HCT116 (cell line): ENCODE results near the gene DDB1. TPM values are rescaled to one million over a fixed set of nuclear protein-coding genes. Genes with fewer than 3 reads are reported as not detected.

Experiments used
- ATAC-seq: fragments of 200-7000 bp; cut with Tn5 transposase; 2 replicates; pipeline ENCODE4 v1.9.1; 2020; ENCODE audit warnings: mild to moderate bottlenecking, moderate library complexity
- BruUV-seq: library from RNA; stranded (reverse); fragments of 400-500 nt; replicated peaks from 2 replicates; lab custom pipeline; 2021; lab: Mats Ljungman, UMichigan
- CTCF ChIA-PET: fragments of 300-600 bp; sonication (Branson Sonifier 250); formaldehyde crosslinking; loops from one replicate; lab custom pipeline; 2021; ENCODE audit warnings: antibody characterized with exemption; lab: Charles Lee
- POLR2A ChIA-PET: fragments of 300-600, 350-600 bp; sonication (Branson Sonifier 250); formaldehyde crosslinking; loops from one replicate; lab custom pipeline; 2021; ENCODE audit warnings: antibody characterized with exemption; lab: Charles Lee
- RAD21 ChIA-PET, 2 experiments: fragments of 300-600 bp; sonication (Branson Sonifier 250); formaldehyde crosslinking; loops; one replicate each; lab custom pipeline; 2023; ENCODE audit warnings: low total read pairs in 2 of 2; ENCODE audit not compliant: uncharacterized antibody in 2 of 2, unreplicated experiment in 2 of 2, low non-redundant PET in 1 of 2; lab: Charles Lee
- DNase-seq: peaks from one replicate; pipeline ENCODE4 v3.0.0-alpha.2; 2010; ENCODE audit warnings: low read depth, low spot score
- H2AFZ ChIP-seq: fragments of 200-600 bp; shearing (Covaris generic), sonication (generic); 2 replicates; pipeline ENCODE4 v1.6.1; 2017; ENCODE audit warnings: low read depth, mixed run types, mixed read lengths, antibody characterized with exemption, low read length; ENCODE audit not compliant: poor library complexity, severe bottlenecking
- H3K27ac ChIP-seq: 2 replicates; pipeline ENCODE4 v1.5.1; 2012; ENCODE audit warnings: low read depth, low read length
- H3K27me3 ChIP-seq: fragments of 200-600 bp; sonication (generic); 2 replicates; pipeline ENCODE4 v1.6.1; 2016; ENCODE audit warnings: mixed run types, low read length, mixed read lengths; ENCODE audit not compliant: insufficient read depth
- H3K36me3 ChIP-seq, 2 experiments: fragments of 200-500 bp in 1 of 2; fragments of 200-600 bp in 1 of 2; sonication (Bioruptor generic) in 1 of 2; sonication (generic) in 1 of 2; 2 replicates each; pipeline versions ENCODE4 v1.5.1 to v1.6.1; 2014 to 2016; ENCODE audit warnings: low read length in 2 of 2, inconsistent platforms in 1 of 2, mixed read lengths in 1 of 2, mixed run types in 1 of 2; ENCODE audit not compliant: insufficient read depth in 2 of 2, control insufficient read depth in 1 of 2
- H3K4me1 ChIP-seq, 2 experiments: fragments of 200-600 bp in 1 of 2; sonication (generic) in 1 of 2; 2 replicates each; pipeline versions ENCODE4 v1.5.1 to v1.6.1; 2012 to 2017; ENCODE audit warnings: low read length in 2 of 2, inconsistent platforms in 1 of 2, mild to moderate bottlenecking in 1 of 2, mixed read lengths in 1 of 2, mixed run types in 1 of 2, moderate library complexity in 1 of 2; ENCODE audit not compliant: insufficient read depth in 2 of 2, control insufficient read depth in 1 of 2
- H3K4me2 ChIP-seq: fragments of 200-600 bp; sonication (generic); 2 replicates; pipeline ENCODE4 v1.6.1; 2017; ENCODE audit warnings: mixed run types, low read length, mixed read lengths
- H3K4me3 ChIP-seq, 2 experiments: fragments of 200-600 bp in 1 of 2; sonication (generic) in 1 of 2; replicated peaks in 1 of 2; 2 replicates each; pipeline ENCODE4 v1.5.1; 2011 to 2016; ENCODE audit warnings: low read length in 2 of 2, control low read depth in 1 of 2, low read depth in 1 of 2, mild to moderate bottlenecking in 1 of 2, mixed read lengths in 1 of 2, mixed run types in 1 of 2
- H3K79me2 ChIP-seq: fragments of 200-600 bp; sonication (generic); 2 replicates; pipeline ENCODE4 v1.6.1; 2017; ENCODE audit warnings: mild to moderate bottlenecking, mixed run types, low read length, moderate library complexity, mixed read lengths; ENCODE audit not compliant: insufficient read depth
- H3K9ac ChIP-seq: fragments of 200-600 bp; sonication (generic); 2 replicates; pipeline ENCODE4 v1.6.1; 2016; ENCODE audit warnings: low read length, mixed read lengths
- H3K9me2 ChIP-seq: fragments of 200-600 bp; sonication (generic), shearing (Covaris generic); 2 replicates; pipeline ENCODE4 v1.6.1; 2017; ENCODE audit warnings: mixed run types, mild to moderate bottlenecking, moderate library complexity; ENCODE audit not compliant: insufficient read depth
- H3K9me3 ChIP-seq, 2 experiments: fragments of 200-500 bp in 1 of 2; fragments of 200-600 bp in 1 of 2; sonication (Bioruptor generic) in 1 of 2; sonication (generic) in 1 of 2; 2 replicates each; pipeline ENCODE4 v1.6.1; 2014 to 2017; ENCODE audit warnings: low read length in 2 of 2, mixed read lengths in 2 of 2, inconsistent platforms in 1 of 2, low read depth in 1 of 2, mild to moderate bottlenecking in 1 of 2, mixed run types in 1 of 2, moderate library complexity in 1 of 2; ENCODE audit not compliant: control insufficient read depth in 1 of 2, insufficient read depth in 1 of 2
- H4K20me1 ChIP-seq: fragments of 200-600 bp; sonication (generic), shearing (Covaris generic); 2 replicates; pipeline ENCODE4 v1.6.1; 2017; ENCODE audit warnings: mixed run types, mild to moderate bottlenecking, moderate library complexity; ENCODE audit not compliant: insufficient read depth
- CBX3 ChIP-seq: IDR thresholded peaks from 2 replicates; pipeline ENCODE4 v1.6.1; 2012; ENCODE audit warnings: low read depth
- CEBPB ChIP-seq: IDR thresholded peaks from 2 replicates; pipeline ENCODE4 v1.6.1; 2012; ENCODE audit warnings: low read depth
- CTCF ChIP-seq, 3 experiments: fragments of 200-600 bp in 1 of 3; sonication (generic) in 1 of 3; IDR thresholded peaks in 2 of 3; conservative IDR thresholded peaks in 1 of 3; 2 replicates each; pipeline ENCODE4 v1.5.1; 2012 to 2017; ENCODE audit warnings: low read depth in 2 of 3, low read length in 2 of 3, antibody characterized with exemption in 1 of 3, borderline replicate concordance in 1 of 3, control low read depth in 1 of 3, mild to moderate bottlenecking in 1 of 3, mixed read lengths in 1 of 3, mixed run types in 1 of 3, moderate library complexity in 1 of 3; ENCODE audit not compliant: insufficient read depth in 1 of 3
- ELF1 ChIP-seq: IDR thresholded peaks from 2 replicates; pipeline ENCODE4 v1.6.1; 2012; ENCODE audit warnings: low read depth, borderline replicate concordance
- EZH2 ChIP-seq: fragments of 200-600 bp; sonication (generic); IDR thresholded peaks from 2 replicates; pipeline ENCODE4 v1.6.1; 2017; ENCODE audit warnings: antibody characterized with exemption, mixed run types
- EZH2phosphoT487 ChIP-seq: fragments of 200-600 bp; IDR thresholded peaks from 2 replicates; pipeline ENCODE4 v1.6.1; 2018; ENCODE audit warnings: antibody characterized with exemption, borderline replicate concordance
- FOSL1 ChIP-seq: IDR thresholded peaks from 2 replicates; pipeline ENCODE4 v1.6.1; 2012; ENCODE audit warnings: low read depth
- JUND ChIP-seq: IDR thresholded peaks from 2 replicates; pipeline ENCODE4 v1.6.1; 2012
- POLR2A ChIP-seq: IDR thresholded peaks from 2 replicates; pipeline ENCODE4 v1.7.0; 2011; ENCODE audit warnings: borderline replicate concordance; ENCODE audit not compliant: insufficient read depth, insufficient read length; ENCODE audit errors: extremely low read depth
- POLR2AphosphoS5 ChIP-seq: IDR thresholded peaks from 2 replicates; pipeline ENCODE4 v1.6.1; 2011; ENCODE audit warnings: mild to moderate bottlenecking, low read depth, low read length, moderate library complexity
- RAD21 ChIP-seq: IDR thresholded peaks from 2 replicates; pipeline ENCODE4 v1.6.1; 2012; ENCODE audit warnings: low read depth, mild to moderate bottlenecking
- SIN3A ChIP-seq: IDR thresholded peaks from 2 replicates; pipeline ENCODE4 v1.6.1; 2012; ENCODE audit warnings: low read depth
- SP1 ChIP-seq: IDR thresholded peaks from 2 replicates; pipeline ENCODE4 v1.6.1; 2012; ENCODE audit warnings: low read depth
- SRF ChIP-seq: IDR thresholded peaks from 2 replicates; pipeline ENCODE4 v1.6.1; 2012; ENCODE audit warnings: low read depth
- TCF7L2 ChIP-seq: IDR thresholded peaks from 2 replicates; pipeline ENCODE4 v1.7.0; 2011; ENCODE audit warnings: borderline replicate concordance, inconsistent platforms; ENCODE audit not compliant: insufficient read depth, insufficient read length; ENCODE audit errors: extremely low read depth
- YY1 ChIP-seq: IDR thresholded peaks from 2 replicates; pipeline ENCODE4 v1.6.1; 2011; ENCODE audit warnings: low read length, low read depth, moderate library complexity, mild to moderate bottlenecking; ENCODE audit not compliant: insufficient replicate concordance; ENCODE audit errors: extremely low read depth
- ZFX ChIP-seq: fragments of 450-650 bp; IDR thresholded peaks from 2 replicates; pipeline ENCODE4 v1.6.1; 2017
- intact Hi-C: fragments of 100-400 bp; cut with micrococcal nuclease; formaldehyde crosslinking; loops from 2 replicates; pipeline ENCODE4 v1.10.0; 2022
- total RNA-seq: library from RNA; stranded (reverse); gene quantifications from one replicate; pipeline ENCODE4 v1.2.1, GENCODE V29; 2021; ENCODE audit not compliant: unreplicated experiment
- TF ChIP-seq, protein P1 (sequence below): IDR thresholded peaks from 2 replicates; pipeline ENCODE4 v1.6.1; 2012
- TF ChIP-seq, protein P2 (sequence below): IDR thresholded peaks from 2 replicates; pipeline ENCODE4 v1.6.1; 2012; ENCODE audit warnings: low read depth
- TF ChIP-seq, protein P3 (sequence below): IDR thresholded peaks from 2 replicates; pipeline ENCODE4 v1.6.1; 2012

The DDB1 gene
- total RNA-seq, 1 experiment from 2014 or later = 269 TPM

GRCh38 chr11:61370349-61371005 lies 37.6 kb upstream of the DDB1 start:
- Histone ChIP-seq H3K4me2 (no peak overlapping the region), H3K4me3 (no peak overlapping the region), H3K36me3 (peaks cover 27 to 31% of the 10 kb centered on the region in 2 experiments), H3K79me2 (0 out of 2 replicates have a peak, but pooled peaks cover 3% of the 10 kb centered on the region), H3K27ac (no peak overlapping the region), H3K9me3 (no peaks in the 10 kb centered on the region), H3K9ac (no peak overlapping the region), H3K27me3 (no peaks in the 10 kb centered on the region), H3K9me2 (no peaks in the 10 kb centered on the region), H3K4me1 (no peaks in the 10 kb centered on the region), H4K20me1 (0 out of 2 replicates have a peak, but pooled peaks cover 5% of the 10 kb centered on the region), H2AFZ (no peak overlapping the region)
- intact Hi-C loops = no loop called here
- no peak for DNase-seq
- CTCF ChIA-PET = no interaction called here
- RAD21 ChIA-PET = no interaction called here
- POLR2A ChIA-PET = interaction anchor here (1.9 kb wide), 1 partner anchor 9 kb away, joined by 11 read pairs; the partner anchor contains the start of genes CYB561A3 and TMEM138
- ATAC-seq = no peak; the same call in 1 of the 2 replicates
- TF ChIP-seq JUND (no peak), SRF (no peak), POLR2A (no peak), ZFX (no peak), YY1 (no peak), SIN3A (no peak), SP1 (no peak), FOSL1 (no peak), POLR2AphosphoS5 (no peak), EZH2 (no peak), CBX3 (no peak), EZH2phosphoT487 (no peak), RAD21 (no peak), CTCF (IDR thresholded peaks at IDR 0.05 in 2 of 3, conservative IDR thresholded peaks at IDR 0.05 in 1 of 3; ENCODE audit: borderline replicate concordance in 1 of 3, insufficient read depth in 1 of 3, low read depth in 2 of 3, low read length in 2 of 3) (no peak), CEBPB (no peak), ELF1 (no peak), TCF7L2 (no peak)
- TF ChIP-seq, protein P1, sequence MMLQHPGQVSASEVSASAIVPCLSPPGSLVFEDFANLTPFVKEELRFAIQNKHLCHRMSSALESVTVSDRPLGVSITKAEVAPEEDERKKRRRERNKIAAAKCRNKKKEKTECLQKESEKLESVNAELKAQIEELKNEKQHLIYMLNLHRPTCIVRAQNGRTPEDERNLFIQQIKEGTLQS = no peak
- TF ChIP-seq, protein P2, sequence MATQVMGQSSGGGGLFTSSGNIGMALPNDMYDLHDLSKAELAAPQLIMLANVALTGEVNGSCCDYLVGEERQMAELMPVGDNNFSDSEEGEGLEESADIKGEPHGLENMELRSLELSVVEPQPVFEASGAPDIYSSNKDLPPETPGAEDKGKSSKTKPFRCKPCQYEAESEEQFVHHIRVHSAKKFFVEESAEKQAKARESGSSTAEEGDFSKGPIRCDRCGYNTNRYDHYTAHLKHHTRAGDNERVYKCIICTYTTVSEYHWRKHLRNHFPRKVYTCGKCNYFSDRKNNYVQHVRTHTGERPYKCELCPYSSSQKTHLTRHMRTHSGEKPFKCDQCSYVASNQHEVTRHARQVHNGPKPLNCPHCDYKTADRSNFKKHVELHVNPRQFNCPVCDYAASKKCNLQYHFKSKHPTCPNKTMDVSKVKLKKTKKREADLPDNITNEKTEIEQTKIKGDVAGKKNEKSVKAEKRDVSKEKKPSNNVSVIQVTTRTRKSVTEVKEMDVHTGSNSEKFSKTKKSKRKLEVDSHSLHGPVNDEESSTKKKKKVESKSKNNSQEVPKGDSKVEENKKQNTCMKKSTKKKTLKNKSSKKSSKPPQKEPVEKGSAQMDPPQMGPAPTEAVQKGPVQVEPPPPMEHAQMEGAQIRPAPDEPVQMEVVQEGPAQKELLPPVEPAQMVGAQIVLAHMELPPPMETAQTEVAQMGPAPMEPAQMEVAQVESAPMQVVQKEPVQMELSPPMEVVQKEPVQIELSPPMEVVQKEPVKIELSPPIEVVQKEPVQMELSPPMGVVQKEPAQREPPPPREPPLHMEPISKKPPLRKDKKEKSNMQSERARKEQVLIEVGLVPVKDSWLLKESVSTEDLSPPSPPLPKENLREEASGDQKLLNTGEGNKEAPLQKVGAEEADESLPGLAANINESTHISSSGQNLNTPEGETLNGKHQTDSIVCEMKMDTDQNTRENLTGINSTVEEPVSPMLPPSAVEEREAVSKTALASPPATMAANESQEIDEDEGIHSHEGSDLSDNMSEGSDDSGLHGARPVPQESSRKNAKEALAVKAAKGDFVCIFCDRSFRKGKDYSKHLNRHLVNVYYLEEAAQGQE = no peak
- TF ChIP-seq, protein P3, sequence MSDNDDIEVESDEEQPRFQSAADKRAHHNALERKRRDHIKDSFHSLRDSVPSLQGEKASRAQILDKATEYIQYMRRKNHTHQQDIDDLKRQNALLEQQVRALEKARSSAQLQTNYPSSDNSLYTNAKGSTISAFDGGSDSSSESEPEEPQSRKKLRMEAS = no peak
- no TSS peak for BruUV-seq
